Neural cell (in vitro differentiated cells): ENCODE results near the gene SOAT1. TPM values are rescaled to one million over a fixed set of nuclear protein-coding genes. Genes with fewer than 3 reads are reported as not detected.

ENCODE experiments used
- H2AFZ ChIP-seq: fragments of 200-600, 300-800 bp; sonication (generic), shearing (Covaris generic); 2 replicates; pipeline ENCODE4 v1.6.0; 2014; ENCODE audit warnings: low read depth, mild to moderate bottlenecking, antibody characterized with exemption, low read length, moderate library complexity
- H3F3A ChIP-seq: fragments of 200-600 bp; shearing (Covaris generic); 2 replicates; pipeline ENCODE4 v1.6.1; 2016; ENCODE audit warnings: mild to moderate bottlenecking, moderate library complexity, mixed read lengths, antibody characterized with exemption, low read length; ENCODE audit not compliant: insufficient read depth, poor library complexity, severe bottlenecking
- H3K27ac ChIP-seq: fragments of 200-600, 300-800 bp; sonication (generic), shearing (Covaris generic); 2 replicates; pipeline ENCODE4 v1.5.1; 2014; ENCODE audit warnings: mild to moderate bottlenecking, low read length, moderate library complexity
- H3K27me3 ChIP-seq: fragments of 300-800, 200-600 bp; sonication (generic), shearing (Covaris generic); 2 replicates; pipeline ENCODE4 v1.6.0; 2014; ENCODE audit warnings: mild to moderate bottlenecking, low read depth, low read length, moderate library complexity; ENCODE audit not compliant: insufficient read depth
- H3K36me3 ChIP-seq: fragments of 300-800, 200-600 bp; sonication (generic), shearing (Covaris generic); 2 replicates; pipeline ENCODE4 v1.5.1; 2014; ENCODE audit warnings: mild to moderate bottlenecking, antibody characterized with exemption, low read length, moderate library complexity; ENCODE audit not compliant: insufficient read depth
- H3K4me2 ChIP-seq: fragments of 300-800, 200-600 bp; sonication (generic), shearing (Covaris generic); 2 replicates; pipeline ENCODE4 v1.6.0; 2014; ENCODE audit warnings: mild to moderate bottlenecking, low read length
- H3K4me3 ChIP-seq: fragments of 300-800, 200-600 bp; sonication (generic), shearing (Covaris generic); 2 replicates; pipeline ENCODE4 v1.5.1; 2014; ENCODE audit warnings: mild to moderate bottlenecking, low read length, moderate library complexity
- H3K79me2 ChIP-seq: fragments of 200-600 bp; shearing (Covaris generic); replicated peaks from 2 replicates; pipeline ENCODE4 v1.6.0; 2014; ENCODE audit warnings: mild to moderate bottlenecking, low read length, moderate library complexity; ENCODE audit not compliant: insufficient read depth
- H3K9ac ChIP-seq: fragments of 300-800, 200-600 bp; sonication (generic), shearing (Covaris generic); 2 replicates; pipeline ENCODE4 v1.6.1; 2016; ENCODE audit warnings: mild to moderate bottlenecking, low read length, mixed read lengths
- H3K9me2 ChIP-seq: fragments of 200-600 bp; shearing (Covaris generic); 2 replicates; pipeline ENCODE4 v1.6.1; 2016; ENCODE audit warnings: mild to moderate bottlenecking, low read length, mixed read lengths; ENCODE audit not compliant: insufficient read depth
- H3K9me3 ChIP-seq: fragments of 200-600, 300-800 bp; sonication (generic), shearing (Covaris generic); 2 replicates; pipeline ENCODE4 v1.6.1; 2016; ENCODE audit warnings: mild to moderate bottlenecking, mixed run types, low read length, moderate library complexity, mixed read lengths
- H4K20me1 ChIP-seq: fragments of 200-600 bp; shearing (Covaris generic); 2 replicates; pipeline ENCODE4 v1.6.1; 2016; ENCODE audit warnings: mild to moderate bottlenecking, mixed run types; ENCODE audit not compliant: insufficient read depth
- EP300 ChIP-seq: fragments of 450-650 bp; conservative IDR thresholded peaks from 2 replicates; pipeline ENCODE4 v1.6.1; 2014; ENCODE audit warnings: antibody characterized with exemption, mild to moderate bottlenecking, moderate library complexity; ENCODE audit not compliant: poor library complexity, severe bottlenecking
- EZH2 ChIP-seq: fragments of 200-600, 300-800 bp; shearing (Covaris generic), sonication (generic); IDR thresholded peaks from 2 replicates; pipeline ENCODE4 v1.6.1; 2014; ENCODE audit warnings: antibody characterized with exemption, low read length, borderline replicate concordance, mild to moderate bottlenecking; ENCODE audit not compliant: insufficient read depth, poor library complexity, severe bottlenecking
- MXI1 ChIP-seq: fragments of 450-650 bp; conservative IDR thresholded peaks from 2 replicates; pipeline ENCODE4 v1.6.1; 2014; ENCODE audit warnings: antibody characterized with exemption, mild to moderate bottlenecking; ENCODE audit not compliant: poor library complexity, severe bottlenecking
- POLR2AphosphoS5 ChIP-seq: IDR thresholded peaks from 2 replicates; pipeline ENCODE4 v1.6.1; 2012
- RAD21 ChIP-seq: fragments of 450-650 bp; conservative IDR thresholded peaks from 2 replicates; pipeline ENCODE4 v1.6.1; 2014; ENCODE audit warnings: antibody characterized with exemption, mild to moderate bottlenecking, moderate library complexity
- REST ChIP-seq: IDR thresholded peaks from 2 replicates; pipeline ENCODE4 v1.6.1; 2012; ENCODE audit warnings: borderline replicate concordance
- SMC3 ChIP-seq: fragments of 450-650 bp; conservative IDR thresholded peaks from 2 replicates; pipeline ENCODE4 v1.6.1; 2014; ENCODE audit warnings: antibody characterized with exemption, mild to moderate bottlenecking, moderate library complexity; ENCODE audit not compliant: poor library complexity
- TAF1 ChIP-seq: IDR thresholded peaks from 2 replicates; pipeline ENCODE4 v1.6.1; 2012; ENCODE audit warnings: low read depth
- polyA plus RNA-seq: library from polyadenylated mRNA; depleted of rRNA; stranded (reverse); fragments of >200 nt; gene quantifications from 2 replicates; pipeline ENCODE4 v1.2.3, GENCODE V29; 2014
- TF ChIP-seq, protein P1 (sequence below): fragments of 450-650 bp; IDR thresholded peaks from 2 replicates; pipeline ENCODE4 v1.5.1; 2014; ENCODE audit warnings: antibody characterized with exemption, mild to moderate bottlenecking, moderate library complexity; ENCODE audit not compliant: poor library complexity, severe bottlenecking

SOAT1 gene
- polyA plus RNA-seq, 1 donor from 2014 or later: 5.7 TPM

- Histone ChIP-seq H3K27me3 (no peaks in the 10 kb centered on the region), H2AFZ (no peak overlapping the region), H3K9ac (no peak overlapping the region), H3K4me3 (no peak overlapping the region), H4K20me1 (no peaks in the 10 kb centered on the region), H3K9me2 (no peaks in the 10 kb centered on the region), H3K4me2 (no peak overlapping the region), H3K9me3 (no peaks in the 10 kb centered on the region), H3F3A (no peaks in the 10 kb centered on the region), H3K79me2 (no peaks in the 10 kb centered on the region), H3K36me3 (no peaks in the 10 kb centered on the region), H3K27ac (no peak overlapping the region)
- no peak for TF ChIP-seq POLR2AphosphoS5
- no peak for TF ChIP-seq MXI1
- no peak for TF ChIP-seq RAD21
These were observed 24.9 kb downstream of the SOAT1 start for GRCh38 chr1:179318491-179318890.

- H3K4me3 ChIP-seq: no peak overlapping the region
- H3K9me2 ChIP-seq: no peaks in the 10 kb centered on the region
- no peak overlapping the region for H3K9ac ChIP-seq
- no peaks in the 10 kb centered on the region for H3F3A ChIP-seq
- H3K27me3 ChIP-seq: no peaks in the 10 kb centered on the region
- H4K20me1 ChIP-seq: no peaks in the 10 kb centered on the region
- H3K79me2 ChIP-seq: no peaks in the 10 kb centered on the region
- no peaks in the 10 kb centered on the region for H3K36me3 ChIP-seq
- no peak overlapping the region for H3K4me2 ChIP-seq
- TF ChIP-seq RAD21: no peak
- TF ChIP-seq REST: no peak
- TF ChIP-seq SMC3: no peak
- TF ChIP-seq EP300: no peak
- no peak for TF ChIP-seq MXI1
- TF ChIP-seq EZH2: no peak
- TF ChIP-seq TAF1: no peak
- TF ChIP-seq POLR2AphosphoS5: no peak
- TF ChIP-seq, protein P1, sequence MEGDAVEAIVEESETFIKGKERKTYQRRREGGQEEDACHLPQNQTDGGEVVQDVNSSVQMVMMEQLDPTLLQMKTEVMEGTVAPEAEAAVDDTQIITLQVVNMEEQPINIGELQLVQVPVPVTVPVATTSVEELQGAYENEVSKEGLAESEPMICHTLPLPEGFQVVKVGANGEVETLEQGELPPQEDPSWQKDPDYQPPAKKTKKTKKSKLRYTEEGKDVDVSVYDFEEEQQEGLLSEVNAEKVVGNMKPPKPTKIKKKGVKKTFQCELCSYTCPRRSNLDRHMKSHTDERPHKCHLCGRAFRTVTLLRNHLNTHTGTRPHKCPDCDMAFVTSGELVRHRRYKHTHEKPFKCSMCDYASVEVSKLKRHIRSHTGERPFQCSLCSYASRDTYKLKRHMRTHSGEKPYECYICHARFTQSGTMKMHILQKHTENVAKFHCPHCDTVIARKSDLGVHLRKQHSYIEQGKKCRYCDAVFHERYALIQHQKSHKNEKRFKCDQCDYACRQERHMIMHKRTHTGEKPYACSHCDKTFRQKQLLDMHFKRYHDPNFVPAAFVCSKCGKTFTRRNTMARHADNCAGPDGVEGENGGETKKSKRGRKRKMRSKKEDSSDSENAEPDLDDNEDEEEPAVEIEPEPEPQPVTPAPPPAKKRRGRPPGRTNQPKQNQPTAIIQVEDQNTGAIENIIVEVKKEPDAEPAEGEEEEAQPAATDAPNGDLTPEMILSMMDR: no peak
- no peak overlapping the region for H3K27ac ChIP-seq
- no peaks in the 10 kb centered on the region for H3K9me3 ChIP-seq
- H2AFZ ChIP-seq: no peak overlapping the region
These were observed 28.1 kb downstream of the SOAT1 start for GRCh38 chr1:179321533-179322216.
